GM12873 (cell line): ENCODE results near the gene LRRC59.

Experiments used
- TF ChIP-seq, protein P1 (sequence below): IDR thresholded peaks from 2 replicates; pipeline ENCODE4 v1.5.1; 2012; ENCODE audit warnings: low read depth, mild to moderate bottlenecking, moderate library complexity, low read length, control low read depth; ENCODE audit not compliant: insufficient read depth; ENCODE audit errors: missing control alignments

Gene LRRC59

DNA sequence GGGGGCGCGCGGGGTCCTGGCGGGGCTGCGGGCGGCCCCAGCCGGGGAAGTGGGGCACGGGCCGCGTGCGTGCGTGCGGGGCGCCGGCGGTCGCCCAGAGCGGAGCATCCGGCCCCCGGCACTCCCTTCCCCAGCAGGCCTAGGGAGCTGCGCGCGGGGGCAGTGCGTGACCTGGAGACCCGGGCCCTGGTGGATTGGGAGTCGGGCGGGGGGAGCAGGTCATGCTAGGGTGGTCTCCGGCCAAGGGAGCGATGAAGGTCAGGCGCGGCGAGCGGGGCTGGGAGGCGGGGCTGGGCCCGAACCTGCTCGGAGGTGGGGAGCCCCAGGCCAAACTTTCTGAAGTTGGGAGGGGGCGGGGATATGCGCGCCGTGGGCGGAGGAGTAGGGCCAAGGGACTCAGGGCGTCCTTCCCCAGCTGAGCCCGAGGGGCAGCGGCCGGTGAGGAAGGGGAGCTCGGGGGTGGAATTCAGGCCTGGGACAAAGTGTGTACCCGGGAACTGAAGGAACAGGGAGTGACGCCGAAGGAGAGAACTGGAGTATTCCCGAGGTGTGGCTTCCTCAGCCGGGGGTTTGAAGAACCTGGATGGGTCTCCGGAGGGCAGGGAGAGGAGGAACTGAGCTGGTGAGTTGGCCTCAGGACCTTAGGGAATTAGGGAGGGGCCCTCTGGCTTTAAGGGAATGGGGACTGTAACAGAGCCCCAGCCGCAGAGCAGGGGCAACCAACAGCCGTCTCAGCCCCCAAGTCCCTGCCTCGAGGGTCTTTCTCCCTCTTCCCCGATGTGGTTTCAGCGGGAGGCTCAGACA, 50.8 kb downstream of the LRRC59 start:
- TF ChIP-seq, protein P1, sequence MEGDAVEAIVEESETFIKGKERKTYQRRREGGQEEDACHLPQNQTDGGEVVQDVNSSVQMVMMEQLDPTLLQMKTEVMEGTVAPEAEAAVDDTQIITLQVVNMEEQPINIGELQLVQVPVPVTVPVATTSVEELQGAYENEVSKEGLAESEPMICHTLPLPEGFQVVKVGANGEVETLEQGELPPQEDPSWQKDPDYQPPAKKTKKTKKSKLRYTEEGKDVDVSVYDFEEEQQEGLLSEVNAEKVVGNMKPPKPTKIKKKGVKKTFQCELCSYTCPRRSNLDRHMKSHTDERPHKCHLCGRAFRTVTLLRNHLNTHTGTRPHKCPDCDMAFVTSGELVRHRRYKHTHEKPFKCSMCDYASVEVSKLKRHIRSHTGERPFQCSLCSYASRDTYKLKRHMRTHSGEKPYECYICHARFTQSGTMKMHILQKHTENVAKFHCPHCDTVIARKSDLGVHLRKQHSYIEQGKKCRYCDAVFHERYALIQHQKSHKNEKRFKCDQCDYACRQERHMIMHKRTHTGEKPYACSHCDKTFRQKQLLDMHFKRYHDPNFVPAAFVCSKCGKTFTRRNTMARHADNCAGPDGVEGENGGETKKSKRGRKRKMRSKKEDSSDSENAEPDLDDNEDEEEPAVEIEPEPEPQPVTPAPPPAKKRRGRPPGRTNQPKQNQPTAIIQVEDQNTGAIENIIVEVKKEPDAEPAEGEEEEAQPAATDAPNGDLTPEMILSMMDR, result no peak

DNA sequence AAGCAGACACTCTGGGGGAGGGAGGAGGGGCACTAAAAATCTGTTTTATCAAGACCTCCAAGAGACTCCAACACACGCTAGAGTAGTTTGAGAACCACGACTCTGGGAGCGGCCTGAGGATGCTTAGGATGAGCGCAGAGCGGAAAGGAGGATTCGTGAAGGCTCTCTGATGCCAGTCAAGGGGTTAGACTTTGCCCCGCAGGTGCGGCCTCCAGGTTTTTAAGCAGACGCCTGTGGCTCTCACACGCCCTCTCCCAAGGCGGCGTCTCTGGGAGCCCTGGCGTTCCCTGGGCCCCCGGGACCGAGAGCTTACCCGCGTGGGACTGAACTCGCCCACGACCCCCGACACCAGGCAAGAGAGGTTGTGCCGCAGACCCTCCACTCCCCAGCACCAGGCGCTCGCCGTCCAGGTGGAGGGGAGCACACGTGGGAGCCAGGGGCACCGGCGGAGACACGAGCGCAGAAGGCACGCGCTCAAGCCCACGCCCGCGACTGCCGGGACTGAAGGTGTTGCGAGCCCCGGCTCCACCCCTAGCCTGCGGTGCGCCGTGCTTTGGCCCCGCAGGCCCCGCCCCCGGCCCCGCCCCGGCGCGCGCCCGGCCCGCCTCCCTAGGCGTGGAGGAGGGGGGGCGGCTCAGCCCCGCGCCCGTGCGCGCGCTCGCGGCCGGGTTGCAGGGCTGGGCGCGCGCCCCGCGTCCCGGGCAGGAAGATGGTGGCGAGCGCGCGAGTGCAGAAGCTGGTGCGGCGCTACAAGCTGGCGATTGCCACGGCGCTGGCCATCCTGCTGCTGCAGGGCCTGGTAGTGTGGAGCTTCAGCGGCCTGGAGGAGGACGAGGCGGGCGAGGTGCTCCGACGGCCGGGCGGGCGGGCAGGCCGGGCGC, 51.7 kb downstream of the LRRC59 start, which contains the start of gene XYLT2:
TSS of gene XYLT2 (plus strand) at position 695 of the 881 bp plus-strand sequence. CDS start at position 710, 15 bp downstream.
- TF ChIP-seq, protein P1, result no peak

DNA sequence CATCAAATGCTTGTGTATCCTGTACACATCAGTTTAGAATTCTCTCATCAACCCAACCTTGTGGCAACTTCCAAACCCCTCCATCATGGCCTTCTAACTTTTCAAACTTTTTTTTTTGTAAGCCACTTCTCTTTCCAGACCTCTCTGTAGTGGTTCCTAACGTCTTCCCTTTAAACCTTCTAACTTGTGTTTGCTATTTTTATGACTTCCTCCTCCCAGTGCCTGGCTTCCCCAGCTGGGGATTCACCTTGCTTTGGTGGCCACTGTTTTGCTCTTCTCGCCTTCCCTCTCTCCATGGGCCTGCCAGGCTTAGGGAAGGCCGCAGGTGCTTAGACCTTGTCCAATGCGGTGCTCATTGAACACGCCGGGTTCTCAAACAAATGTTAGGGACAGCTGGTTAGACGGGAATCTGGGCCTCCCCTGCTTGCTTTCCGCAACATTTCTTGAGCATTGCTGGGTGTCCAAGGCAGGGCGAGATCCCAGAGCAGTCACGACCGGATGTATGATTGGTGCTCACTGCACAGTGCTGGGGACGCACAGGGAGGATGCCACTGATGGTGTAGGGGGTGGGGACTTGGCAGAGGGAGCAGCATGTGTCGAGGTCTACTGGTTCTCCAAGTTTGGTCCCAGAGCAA, 52.5 kb downstream of the LRRC59 start:
- TF ChIP-seq, protein P1, result no peak

DNA sequence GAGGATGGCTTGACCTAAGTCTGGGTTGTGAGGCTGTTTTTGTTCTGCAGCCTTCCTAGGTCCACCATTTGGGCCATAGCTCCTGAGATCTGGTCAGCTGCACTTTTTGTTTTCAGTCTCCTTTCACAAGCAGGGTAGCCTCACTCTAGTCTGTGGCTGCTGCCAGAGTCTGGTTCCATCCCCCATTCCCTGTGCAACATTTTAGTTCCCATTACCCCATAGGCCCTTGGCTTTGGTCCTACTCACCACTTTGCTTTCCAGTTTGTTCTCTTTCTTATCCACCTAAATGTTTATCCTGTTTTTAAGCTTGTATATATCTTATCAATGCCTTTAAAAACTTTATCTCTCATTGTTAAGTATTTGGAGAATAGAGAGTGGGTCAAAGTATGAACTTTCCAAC, 57.9 kb downstream of the LRRC59 start:
- TF ChIP-seq, protein P1, result no peak

DNA sequence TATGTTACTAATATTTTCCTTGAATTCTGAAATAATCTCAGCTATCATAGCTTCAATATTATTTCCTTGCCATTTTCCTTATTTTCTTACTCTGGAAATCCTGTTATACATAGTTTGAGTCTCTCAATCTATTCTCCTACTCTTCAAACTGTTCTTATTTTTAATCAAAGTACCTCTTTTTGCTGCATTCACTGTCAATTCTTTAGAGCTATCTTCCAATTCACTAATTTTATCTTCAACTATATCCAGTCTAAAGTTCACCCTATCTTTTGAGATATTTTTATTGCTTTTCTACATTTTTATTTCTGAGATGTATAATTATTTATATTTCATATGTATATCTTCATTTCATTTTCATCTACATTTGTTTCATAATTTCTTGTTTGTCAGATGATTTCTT, 58.7 kb downstream of the LRRC59 start:
- TF ChIP-seq, protein P1, result no peak

DNA sequence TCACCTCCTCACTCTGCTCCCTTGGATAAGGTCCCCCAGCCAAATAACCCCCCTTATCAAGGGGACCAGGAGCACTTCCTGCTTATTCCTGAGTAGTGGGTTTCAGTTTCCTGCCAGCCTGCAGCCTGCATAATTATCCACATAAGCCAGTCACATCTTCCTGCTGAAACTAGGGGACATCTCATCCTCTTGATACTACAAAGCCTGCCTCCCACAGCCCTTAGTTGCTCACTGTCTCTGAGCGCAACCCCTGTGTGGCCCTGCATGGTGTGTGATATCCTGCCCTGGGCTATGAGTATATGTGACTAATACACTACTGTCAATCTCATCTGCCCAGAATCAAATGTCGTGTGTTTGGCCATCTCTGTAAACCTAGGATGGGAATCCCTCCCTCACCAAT, 59.4 kb downstream of the LRRC59 start:
- TF ChIP-seq, protein P1, result no peak
